ENCODE results near the gene POLG.

The POLG gene

GRCh38 chr15:89326316-89326715, 8.3 kb downstream of the POLG start:
- no peak for DNase-seq (ENCODE audit: low read depth in 2 of 2)

DNA sequence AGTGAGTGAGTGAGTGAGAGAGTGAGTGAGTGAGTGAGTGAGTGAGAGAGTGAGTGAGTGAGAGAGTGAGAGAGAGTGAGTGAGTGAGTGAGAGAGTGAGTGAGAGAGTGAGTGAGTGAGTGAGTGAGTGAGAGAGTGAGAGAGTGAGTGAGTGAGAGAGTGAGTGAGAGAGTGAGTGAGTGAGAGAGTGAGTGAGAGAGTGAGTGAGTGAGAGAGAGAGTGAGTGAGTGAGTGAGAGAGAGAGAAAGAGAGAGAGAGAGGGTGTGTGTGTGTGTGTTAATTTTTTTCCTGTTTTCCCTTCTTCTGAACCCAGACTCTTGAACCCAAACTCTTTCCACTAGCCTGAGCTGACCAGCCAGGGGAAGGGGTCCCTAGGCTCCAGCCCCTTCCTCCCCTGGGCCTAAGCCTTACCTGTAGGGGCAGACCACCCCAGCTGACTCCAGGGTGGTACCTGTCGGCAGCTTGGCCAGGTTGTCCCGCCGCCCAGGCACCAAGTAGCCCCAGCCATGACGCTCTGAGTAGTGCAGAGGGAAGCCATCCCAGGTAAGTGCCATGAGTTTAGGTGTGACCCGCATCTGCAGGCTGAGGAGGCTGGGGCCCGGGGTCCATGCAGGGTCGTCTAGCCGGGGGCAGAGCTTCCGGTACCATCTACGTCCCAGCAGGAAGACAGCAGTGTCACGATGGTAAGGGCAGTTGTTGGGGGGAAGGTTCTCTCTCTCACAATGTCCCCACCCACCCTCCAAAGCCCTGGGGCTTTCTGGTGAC, 9.4 kb downstream of the POLG start:
- DNase-seq (ENCODE audit: low read depth in 2 of 2): no peak

DNA sequence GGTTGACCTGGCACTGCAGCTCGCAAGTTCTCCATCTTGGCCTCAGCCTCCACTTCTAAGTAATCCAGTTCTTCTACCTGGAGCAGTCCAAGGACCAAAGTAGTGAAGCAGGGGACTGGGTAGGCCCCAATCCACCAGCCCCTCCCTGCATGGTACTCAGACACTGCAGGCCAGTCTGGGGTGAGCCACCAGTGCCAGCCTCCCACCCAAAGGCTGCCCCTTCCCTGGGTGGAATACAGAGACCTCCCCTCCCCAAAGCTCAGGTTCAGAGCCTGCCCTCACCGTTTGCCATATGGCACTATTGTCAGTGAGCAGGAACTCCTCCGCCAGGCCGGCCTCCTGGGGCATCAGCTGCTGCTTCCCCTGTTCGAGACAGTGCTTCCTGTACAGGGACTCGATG, 10.8 kb downstream of the POLG start:
- DNase-seq (ENCODE audit: low read depth in 2 of 2): no peak

DNA sequence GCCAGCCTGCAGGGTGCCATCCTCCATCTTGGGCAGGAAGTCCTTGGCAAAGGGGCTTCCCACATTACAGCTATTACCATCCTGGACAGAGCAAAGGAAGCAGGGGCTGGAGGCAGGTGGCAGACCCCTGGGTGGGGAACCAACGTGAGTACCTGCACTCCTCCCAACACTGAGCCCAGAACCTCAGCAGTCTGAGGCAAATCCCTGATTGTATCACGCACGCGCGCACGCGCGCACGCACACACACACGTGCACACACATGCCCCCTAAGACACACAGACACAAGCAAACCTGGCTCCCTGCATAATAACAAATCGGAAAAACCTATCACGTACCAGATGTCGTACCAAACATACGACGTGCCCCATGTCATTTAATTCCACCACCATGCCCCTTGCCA, 11.8 kb downstream of the POLG start:
- DNase-seq (ENCODE audit: low read depth in 2 of 2): no peak

DNA sequence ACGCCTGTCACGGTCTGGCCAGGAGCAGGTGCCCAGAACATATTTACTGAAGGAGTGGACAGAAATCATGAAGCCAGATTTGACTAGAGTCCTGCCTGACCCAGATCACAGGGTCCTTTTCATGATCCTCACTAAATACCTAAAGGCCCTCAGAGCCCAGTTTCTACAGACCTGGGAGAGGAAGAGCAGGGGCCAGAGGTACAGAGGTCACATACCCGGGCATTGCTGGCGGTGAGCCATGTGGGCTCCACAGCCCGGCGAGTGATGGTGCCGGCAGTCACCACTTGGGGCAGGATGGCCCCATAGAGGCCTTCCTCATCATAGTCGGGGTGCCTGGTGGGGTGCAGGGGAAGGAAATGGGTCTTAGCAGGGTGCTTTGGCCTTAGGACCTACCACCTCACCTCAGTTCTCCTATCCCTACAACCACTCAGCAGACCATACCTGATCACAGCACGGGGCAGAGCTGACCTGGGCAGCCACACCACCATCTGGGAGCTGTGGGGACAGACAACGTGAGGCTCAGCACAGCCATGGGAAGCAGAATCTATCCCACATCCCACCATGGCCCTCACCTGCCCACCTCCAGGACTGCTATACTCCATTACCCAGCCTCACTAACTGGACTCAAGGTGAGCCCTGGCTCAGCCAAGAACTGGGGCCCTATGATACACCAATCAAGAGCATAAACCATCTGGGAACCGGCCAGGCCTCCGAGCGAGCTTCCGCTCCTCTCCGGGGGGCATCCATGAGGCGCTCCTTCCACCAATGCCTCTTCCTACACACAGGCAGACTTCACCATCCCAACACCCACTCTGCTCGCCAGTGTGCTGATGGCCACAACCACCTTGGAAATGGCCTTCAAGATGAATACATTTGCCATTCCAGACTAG, 12.9 kb downstream of the POLG start:
- no peak for DNase-seq (ENCODE audit: low read depth in 2 of 2)

DNA sequence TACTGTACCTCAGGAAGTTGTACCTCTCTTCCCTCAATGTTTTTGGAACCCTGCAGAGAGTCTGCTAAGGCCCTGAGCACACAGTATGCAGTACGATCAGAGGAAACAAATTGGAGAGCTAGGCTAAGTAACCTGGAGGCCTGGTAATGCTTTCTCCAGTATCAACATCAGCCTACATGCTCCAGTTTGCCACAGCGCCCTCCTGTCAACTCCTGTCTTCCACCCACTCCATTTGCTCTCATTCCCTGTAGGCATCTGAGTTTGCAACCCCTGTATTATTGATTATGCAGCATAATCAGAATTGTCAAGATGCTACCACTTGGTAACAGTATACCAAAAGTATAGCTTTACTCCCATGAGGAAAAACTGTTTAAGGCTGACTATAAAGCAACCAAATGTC, 14.4 kb downstream of the POLG start:
- DNase-seq (ENCODE audit: low read depth in 2 of 2): no peak

GRCh38 chr15:89319678-89320077, 14.9 kb downstream of the POLG start:
- DNase-seq (ENCODE audit: low read depth in 2 of 2): no peak

DNA sequence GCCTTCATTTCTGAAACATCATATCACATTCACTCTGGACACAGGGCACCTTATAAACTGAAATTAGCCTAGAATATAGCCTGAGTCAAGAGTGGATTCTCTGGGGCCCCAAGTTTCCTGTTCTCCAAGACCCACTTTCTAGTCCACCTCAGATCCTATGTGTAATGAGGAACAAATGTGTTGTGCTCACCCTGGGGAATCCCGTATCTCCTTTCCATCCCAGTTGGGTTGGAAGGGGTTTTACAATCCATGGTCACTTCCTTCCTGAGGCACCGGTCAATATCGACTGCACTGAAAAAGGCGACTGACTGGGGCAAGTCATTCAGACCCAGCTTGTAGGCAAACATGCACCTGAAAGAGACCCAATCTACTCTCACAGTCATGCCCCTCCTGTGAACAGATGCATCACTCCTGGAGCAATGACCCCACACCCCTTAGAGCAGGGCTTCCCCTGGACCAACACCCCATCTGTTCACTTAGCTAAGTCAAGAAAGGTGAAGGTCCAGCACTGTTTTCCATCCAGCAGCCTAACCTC, 17.4 kb downstream of the POLG start:
- DNase-seq (ENCODE audit: low read depth in 2 of 2): no peak

DNA sequence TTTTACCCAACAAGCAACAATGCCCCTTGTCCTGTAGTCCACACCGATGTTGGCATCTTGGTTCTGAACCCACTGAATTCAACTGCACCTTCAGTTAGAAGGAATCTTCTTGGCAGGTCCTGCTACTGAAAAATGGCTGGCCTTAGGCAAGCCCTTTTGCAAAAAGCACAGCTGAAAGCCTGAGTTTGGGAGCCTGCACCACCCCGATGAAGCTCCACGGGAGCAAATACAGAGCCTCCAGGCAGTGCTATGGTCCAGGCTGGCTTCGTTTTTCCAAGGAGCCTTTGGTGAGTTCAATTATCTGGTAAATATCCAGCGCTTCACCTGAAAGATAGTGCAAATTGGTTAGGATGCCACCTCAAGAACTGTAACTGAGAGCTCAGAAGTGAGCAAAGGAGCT, 18.1 kb downstream of the POLG start:
- no peak for DNase-seq (ENCODE audit: low read depth in 2 of 2)

GRCh38 chr15:89315375-89315929, 19.2 kb downstream of the POLG start:
- DNase-seq (ENCODE audit: low read depth in 2 of 2): no peak

- no peak for DNase-seq (ENCODE audit: low read depth in 2 of 2)
Observed at GRCh38 chr15:89309993-89310392, 24.6 kb downstream of the POLG start.

- DNase-seq (ENCODE audit: low read depth in 2 of 2): no peak
Observed at GRCh38 chr15:89308236-89308635, 26.4 kb downstream of the POLG start.

GRCh38 chr15:89307791-89308190, 26.8 kb downstream of the POLG start:
- no peak for DNase-seq (ENCODE audit: low read depth in 2 of 2)

GRCh38 chr15:89307046-89307587, 27.5 kb downstream of the POLG start:
- no peak for DNase-seq (ENCODE audit: low read depth in 2 of 2)

DNA sequence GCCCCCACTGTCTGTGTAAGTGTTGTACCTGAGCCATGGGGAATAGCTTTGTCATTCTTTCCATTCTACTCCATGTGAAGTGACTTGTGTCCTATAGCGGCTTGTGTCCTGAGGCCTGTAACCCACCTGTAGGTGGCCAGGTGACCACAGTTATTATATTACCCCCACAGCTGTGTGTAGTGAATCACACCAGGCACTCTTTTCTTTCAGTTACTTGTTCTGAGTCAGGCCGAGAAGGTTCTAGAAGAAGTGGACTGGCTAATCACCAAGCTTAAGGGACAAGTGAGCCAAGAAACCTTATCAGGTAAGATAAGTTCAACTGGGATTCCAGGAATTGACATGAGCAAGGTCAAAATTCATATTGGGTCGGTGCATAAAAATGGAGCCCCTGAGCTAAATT, 29.2 kb downstream of the POLG start:
- DNase-seq (ENCODE audit: low read depth in 2 of 2): no peak

- DNase-seq (ENCODE audit: low read depth in 2 of 2): no peak
Observed at GRCh38 chr15:89303986-89304385, 30.6 kb downstream of the POLG start.

DNA sequence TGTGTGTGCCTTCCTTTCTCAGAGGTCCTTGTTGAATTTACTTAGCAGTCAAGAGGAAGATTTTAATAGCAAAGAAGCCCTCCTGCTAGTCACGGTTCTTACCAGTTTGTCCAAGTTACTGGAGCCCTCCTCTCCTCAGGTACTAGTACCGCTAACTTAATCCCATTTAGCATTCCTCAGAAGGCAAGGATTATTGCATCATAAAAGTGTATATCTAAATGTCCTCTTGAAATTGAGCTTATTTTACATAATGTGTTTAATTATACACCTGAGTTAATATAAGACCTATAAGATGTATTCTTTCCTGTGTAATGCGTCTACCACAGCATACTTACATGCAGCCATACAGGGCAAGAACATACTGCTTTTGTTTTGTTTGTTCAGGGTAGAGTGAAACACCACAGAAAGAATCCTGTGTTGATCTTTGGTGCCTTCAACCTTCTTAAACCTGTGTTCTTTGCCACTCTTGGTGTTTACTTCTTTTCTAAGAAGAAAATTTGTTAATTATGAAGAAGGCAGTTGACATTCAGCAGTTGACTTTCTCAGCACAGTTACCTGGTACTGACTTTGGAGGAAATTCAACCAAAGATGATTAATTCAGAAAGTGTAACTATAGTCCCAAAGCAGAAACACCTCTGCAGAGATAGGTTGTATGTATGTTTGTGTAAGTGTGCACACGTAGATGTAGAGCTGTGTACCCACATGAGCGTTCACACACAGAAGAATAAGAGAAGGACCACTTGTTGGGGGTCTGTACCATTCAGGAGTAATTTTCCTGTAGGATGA, 33.1 kb downstream of the POLG start:
- no peak for DNase-seq (ENCODE audit: low read depth in 2 of 2)

GRCh38 chr15:89299896-89300295, 34.7 kb downstream of the POLG start:
- no peak for DNase-seq (ENCODE audit: low read depth in 2 of 2)

GRCh38 chr15:89293012-89293411, 41.6 kb downstream of the POLG start:
- no peak for DNase-seq (ENCODE audit: low read depth in 2 of 2)

- no peak for DNase-seq (ENCODE audit: low read depth in 2 of 2)
Observed at GRCh38 chr15:89291934-89292438, 42.6 kb downstream of the POLG start.

DNA sequence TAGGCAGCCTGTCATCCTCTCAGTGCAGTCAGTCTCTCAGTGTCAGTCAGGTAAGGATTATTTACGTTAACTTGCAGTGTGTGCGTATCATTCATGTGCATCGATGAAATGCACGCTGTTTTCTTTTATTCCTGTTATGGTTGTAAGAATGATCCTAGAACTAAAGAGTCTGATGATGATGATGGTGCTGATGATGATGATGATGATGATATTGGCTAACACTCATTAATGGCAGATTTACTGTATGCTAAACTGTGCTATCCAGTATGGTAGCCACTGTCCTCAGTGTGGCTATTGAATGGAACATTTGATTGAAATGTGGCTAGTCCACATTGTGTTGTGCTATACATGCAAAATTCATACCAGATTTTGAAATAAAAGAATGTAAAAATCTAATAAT, 51.4 kb downstream of the POLG start:
- DNase-seq (ENCODE audit: low read depth in 2 of 2): no peak

Data from stimulated activated CD8-positive, alpha-beta memory T cell treated with anti-CD3 and anti-CD28 coated beads, Interleukin-15, amount 100 ng/mL, for 48 hours (primary cell).